Stomach smooth muscle (tissue), 2 donors: Measurements from ENCODE around the gene MAU2.
A peak's percentile ranks its signal among the peaks of the same experiment; 100 is the strongest.

ENCODE experiments used
- H3K27ac ChIP-seq: one replicate; pipeline ENCODE4 v1.7.0; 2013; ENCODE audit warnings: mild to moderate bottlenecking, low read length, inconsistent platforms
- H3K27me3 ChIP-seq, 2 donors: one replicate each; pipeline ENCODE4 v1.7.0; 2013; ENCODE audit warnings: low read length in 2 of 2; ENCODE audit not compliant: insufficient read depth in 2 of 2, control insufficient read depth in 1 of 2
- H3K36me3 ChIP-seq, 2 donors: one replicate each; pipeline ENCODE4 v1.7.0; 2013; ENCODE audit warnings: low read length in 2 of 2; ENCODE audit not compliant: control insufficient read depth in 2 of 2, insufficient read depth in 2 of 2
- H3K4me1 ChIP-seq: one replicate; pipeline ENCODE4 v1.7.0; 2013; ENCODE audit warnings: low read length; ENCODE audit not compliant: control insufficient read depth, insufficient read depth
- H3K4me3 ChIP-seq, 2 donors: one replicate each; pipeline ENCODE4 v1.7.0; 2013; ENCODE audit warnings: low read length in 2 of 2
- H3K9ac ChIP-seq, 2 donors: one replicate each; pipeline ENCODE4 v1.7.0; 2013; ENCODE audit warnings: low read length in 2 of 2, mild to moderate bottlenecking in 1 of 2
- H3K9me3 ChIP-seq, 2 donors: one replicate each; pipeline ENCODE4 v1.7.0; 2013; ENCODE audit warnings: low read length in 2 of 2; ENCODE audit not compliant: control insufficient read depth in 2 of 2
- donor health status: healthy.
- donor health status: Pancreatic carcinoma.

The MAU2 gene

GRCh38 chr19:19320361-19321140, at the start of gene MAU2, which contains the start of gene SUGP1:
MAU2 (plus strand) TSS chr19:19320829; CDS start chr19:19320860, 31 bp downstream.
SUGP1 (minus strand) TSS chr19:19320509; CDS start chr19:19320496, 13 bp downstream.
- Histone ChIP-seq H3K36me3 (peaks cover 11 to 21% of the 10 kb centered on the region in 2 donors), H3K9ac (peak within 1 kb of the TSS; percentile 95), H3K4me3 (peak within 1 kb of the TSS; percentile 92 to 97), H3K27me3 (no peaks in the 10 kb centered on the region), H3K27ac (peak within 1 kb of the TSS; percentile 88), H3K4me1 (peaks cover 23% of the 10 kb centered on the region), H3K9me3 (no peaks in the 10 kb centered on the region)

GRCh38 chr19:19271828-19272599, 48.6 kb upstream of the MAU2 start:
- H3K36me3 ChIP-seq: peaks cover 5 to 8% of the 10 kb centered on the region in 2 donors
- H3K4me1 ChIP-seq: peaks cover 3% of the 10 kb centered on the region
- peak overlapping the region in 1 of 2 donors; percentile 44 for H3K4me3 ChIP-seq
- H3K9ac ChIP-seq: no peak overlapping the region
- no peaks in the 10 kb centered on the region for H3K9me3 ChIP-seq
- H3K27me3 ChIP-seq: peaks cover 8 to 13% of the 10 kb centered on the region in 2 donors
- no peak overlapping the region for H3K27ac ChIP-seq

- no peak overlapping the region for H3K4me3 ChIP-seq
- H3K36me3 ChIP-seq: peaks cover 17 to 24% of the 10 kb centered on the region in 2 donors
- peaks cover 8 to 13% of the 10 kb centered on the region in 2 donors for H3K27me3 ChIP-seq
- no peak overlapping the region for H3K9ac ChIP-seq
- H3K9me3 ChIP-seq: no peaks in the 10 kb centered on the region
- peaks cover 3% of the 10 kb centered on the region for H3K4me1 ChIP-seq
- H3K27ac ChIP-seq: no peak overlapping the region
Observed at GRCh38 chr19:19274146-19274545, 46.5 kb upstream of the MAU2 start.

GRCh38 chr19:19274716-19275565, 45.7 kb upstream of the MAU2 start:
- Histone ChIP-seq H3K9me3 (no peaks in the 10 kb centered on the region), H3K4me1 (peaks cover 3% of the 10 kb centered on the region), H3K4me3 (no peak overlapping the region), H3K27me3 (peaks cover 8 to 13% of the 10 kb centered on the region in 2 donors), H3K27ac (no peak overlapping the region), H3K9ac (no peak overlapping the region), H3K36me3 (peaks cover 24 to 29% of the 10 kb centered on the region in 2 donors)

- no peak overlapping the region for H3K27ac ChIP-seq
- no peak overlapping the region for H3K9ac ChIP-seq
- no peaks in the 10 kb centered on the region for H3K9me3 ChIP-seq
- peaks cover 8 to 13% of the 10 kb centered on the region in 2 donors for H3K27me3 ChIP-seq
- H3K4me3 ChIP-seq: no peak overlapping the region
- peaks cover 31 to 42% of the 10 kb centered on the region in 2 donors for H3K36me3 ChIP-seq
- H3K4me1 ChIP-seq: peaks cover 3% of the 10 kb centered on the region
Observed at GRCh38 chr19:19276386-19276785, 44.2 kb upstream of the MAU2 start.

- Histone ChIP-seq H3K9me3 (no peaks in the 10 kb centered on the region), H3K27ac (no peak overlapping the region), H3K36me3 (peaks cover 35 to 46% of the 10 kb centered on the region in 2 donors)
Observed at GRCh38 chr19:19276851-19277250, 43.8 kb upstream of the MAU2 start.

GRCh38 chr19:19278315-19278714, 42.3 kb upstream of the MAU2 start:
- Histone ChIP-seq H3K9me3 (no peaks in the 10 kb centered on the region), H3K27me3 (peaks cover 4% of the 10 kb centered on the region in 2 donors), H3K36me3 (peaks cover 35 to 46% of the 10 kb centered on the region in 2 donors), H3K27ac (no peak overlapping the region), H3K9ac (no peak overlapping the region), H3K4me3 (no peak overlapping the region), H3K4me1 (peaks cover 2% of the 10 kb centered on the region)

More at GRCh38 chr19:19276851-19277250, 43.8 kb upstream of the MAU2 start:
- H3K27me3 ChIP-seq: peaks cover 8 to 13% of the 10 kb centered on the region in 2 donors
- peaks cover 3% of the 10 kb centered on the region for H3K4me1 ChIP-seq
- H3K9ac ChIP-seq: no peak overlapping the region
- H3K4me3 ChIP-seq: no peak overlapping the region

GRCh38 chr19:19279062-19279612, 41.5 kb upstream of the MAU2 start:
- Histone ChIP-seq H3K4me3 (no peak overlapping the region), H3K9me3 (no peaks in the 10 kb centered on the region), H3K9ac (no peak overlapping the region), H3K27me3 (no peaks in the 10 kb centered on the region), H3K4me1 (no peaks in the 10 kb centered on the region), H3K36me3 (peaks cover 39 to 50% of the 10 kb centered on the region in 2 donors), H3K27ac (no peak overlapping the region)

- Histone ChIP-seq H3K9ac (no peak overlapping the region), H3K36me3 (peaks cover 44 to 54% of the 10 kb centered on the region in 2 donors), H3K9me3 (no peaks in the 10 kb centered on the region), H3K27me3 (no peaks in the 10 kb centered on the region), H3K4me3 (no peak overlapping the region), H3K4me1 (no peaks in the 10 kb centered on the region), H3K27ac (no peak overlapping the region)
Observed at GRCh38 chr19:19279853-19280252, 40.8 kb upstream of the MAU2 start.

GRCh38 chr19:19280561-19280960, 40.1 kb upstream of the MAU2 start:
- H3K9me3 ChIP-seq: no peaks in the 10 kb centered on the region
- H3K27ac ChIP-seq: no peak overlapping the region
- H3K9ac ChIP-seq: no peak overlapping the region
- H3K36me3 ChIP-seq: peaks cover 44 to 56% of the 10 kb centered on the region in 2 donors
- H3K27me3 ChIP-seq: no peaks in the 10 kb centered on the region
- no peak overlapping the region for H3K4me3 ChIP-seq
- H3K4me1 ChIP-seq: no peaks in the 10 kb centered on the region
